Measurements from ENCODE around the gene CHCHD6. TPM values are rescaled to one million over a fixed set of nuclear protein-coding genes. Genes with fewer than 3 reads are reported as not detected.

CHCHD6 gene
- total and polyA plus RNA-seq, 2 of the 4 experiments (the other 2 are of a cell fraction): 18.8 to 28.9 TPM

DNA sequence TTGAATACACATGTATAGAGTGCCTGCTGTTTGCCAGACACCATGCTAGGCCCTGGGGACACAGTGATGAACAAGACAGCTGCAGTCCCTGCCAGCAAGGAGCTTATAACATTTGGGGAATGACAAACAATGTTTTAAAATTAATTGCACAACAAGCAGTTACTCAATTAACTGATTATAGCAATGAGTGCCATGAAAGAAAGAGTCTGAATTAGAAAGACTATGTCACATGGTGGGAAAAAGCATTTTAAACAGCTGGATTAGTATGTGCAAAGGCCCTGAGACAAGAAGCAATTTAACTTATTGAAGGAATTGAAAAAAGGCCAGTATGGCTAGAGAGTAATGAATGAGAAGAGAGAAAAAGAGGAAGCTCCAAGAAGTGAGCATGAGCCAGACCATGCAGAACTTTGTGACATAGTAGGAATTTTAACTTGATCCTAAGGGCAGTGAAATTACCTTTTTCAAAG lies 214.3 kb downstream of the CHCHD6 start:
- Histone ChIP-seq H3K4ac (ENCODE audit: low read depth, low read length) (no peak overlapping the region), H3K4me3 (ENCODE audit: insufficient read depth, low read depth, low read length) (no peak overlapping the region), H3K4me2 (ENCODE audit: low read depth, low read length) (no peak overlapping the region), H3K14ac (replicated peaks; ENCODE audit: low read depth, low read length) (no peak overlapping the region), H3K79me1 (ENCODE audit: low read depth in 1 of 2, low read length in 2 of 2) (no peaks in the 10 kb centered on the region), H4K20me1 (ENCODE audit: insufficient read depth, low read length) (no peaks in the 10 kb centered on the region), H2BK120ac (ENCODE audit: low read depth, low read length) (no peak overlapping the region), H3K9me3 (ENCODE audit: control insufficient read depth, insufficient read depth, low read length) (no peaks in the 10 kb centered on the region), H3K27ac (ENCODE audit: insufficient read depth, low read length) (no peak overlapping the region), H3K18ac (ENCODE audit: low read depth, low read length) (no peak overlapping the region), H2AK9ac (replicated peaks; ENCODE audit: low read depth, low read length, poor library complexity) (no peak overlapping the region), H3K27me3 (ENCODE audit: control insufficient read depth, insufficient read depth, low read length) (no peaks in the 10 kb centered on the region), H2AK5ac (ENCODE audit: low read depth, low read length) (no peak overlapping the region), H3K23ac (ENCODE audit: low read depth, low read length) (no peak overlapping the region), H2AFZ (replicated peaks; ENCODE audit: low read length, poor library complexity) (no peak overlapping the region), H3K9ac (ENCODE audit: low read depth, low read length) (no peak overlapping the region), H2BK20ac (ENCODE audit: low read depth, low read length) (no peak overlapping the region), H2BK5ac (ENCODE audit: low read depth, low read length, poor library complexity, severe bottlenecking) (no peak overlapping the region), H3K36me3 (ENCODE audit: control insufficient read depth, insufficient read depth, low read length) (no peaks in the 10 kb centered on the region), H3K56ac (ENCODE audit: extremely low read depth, insufficient read depth, low read length) (no peak overlapping the region), H4K8ac (ENCODE audit: low read depth in 2 of 2, low read length in 2 of 2) (no peak overlapping the region), H4K5ac (ENCODE audit: low read depth, low read length) (no peak overlapping the region), H2BK15ac (ENCODE audit: low read depth, low read length) (no peak overlapping the region), H4K91ac (ENCODE audit: insufficient read depth, low read depth, low read length) (no peak overlapping the region), H3K4me1 (ENCODE audit: control insufficient read depth, insufficient read depth, low read length) (no peaks in the 10 kb centered on the region), H3K9me1 (ENCODE audit: insufficient read depth, low read length) (0 out of 2 replicates have a peak, but pooled peaks cover 5% of the 10 kb centered on the region)
- ChIA-PET POLR2A (ENCODE audit: unreplicated experiment) (no interaction called here), CTCF (interaction anchor here (1.6 kb wide), 1 partner anchor 9 kb away, joined by 5 read pairs; no protein-coding TSS in a partner anchor)
- BruUV-seq (replicated peaks): no TSS peak
- intact Hi-C loops (cut with micrococcal nuclease) (no loop called here), in situ Hi-C loops (cut with MboI; ENCODE audit: low sequenced_read_pairs) (no loop called here), dilution Hi-C loops (cut with HindIII; ENCODE audit: low sequenced_read_pairs, unreplicated experiment) (no loop called here)
- TF ChIP-seq RAD21 (IDR thresholded peaks at IDR 0.05; ENCODE audit: low read length) (no peak), MAFK (IDR thresholded peaks at IDR 0.05; ENCODE audit: low read depth, low read length) (no peak), BHLHE40 (IDR thresholded peaks at IDR 0.05; ENCODE audit: low read depth, low read length) (no peak), FOS (IDR thresholded peaks at IDR 0.05; ENCODE audit: low read depth, low read length) (no peak)
- DNase-seq (no peak), ATAC-seq (ENCODE audit: low read depth) (no peak)

Measured in IMR-90 (cell line).